ENCODE results near the gene STON2.

STON2 gene

DNA sequence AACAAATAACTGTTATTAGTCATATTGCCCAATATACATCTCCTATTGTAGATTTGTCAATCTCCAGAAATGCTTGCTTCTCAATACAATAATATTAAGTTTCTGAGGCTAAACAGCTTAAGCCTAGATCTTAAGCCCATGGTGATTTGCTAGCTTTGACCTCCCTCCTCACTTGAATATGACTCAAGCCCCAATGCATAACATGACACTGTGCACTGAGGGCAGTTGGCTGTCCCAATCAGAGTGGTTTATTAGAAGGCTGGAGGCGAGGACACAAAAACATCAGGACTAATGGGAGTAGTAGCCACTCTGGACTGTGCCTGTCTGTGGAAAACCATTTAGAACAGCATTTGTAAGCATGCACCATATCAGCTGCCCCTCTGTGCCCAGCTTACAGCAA lies 98.3 kb downstream of the STON2 start:
- no peak for DNase-seq (ENCODE audit: low read depth)

DNA sequence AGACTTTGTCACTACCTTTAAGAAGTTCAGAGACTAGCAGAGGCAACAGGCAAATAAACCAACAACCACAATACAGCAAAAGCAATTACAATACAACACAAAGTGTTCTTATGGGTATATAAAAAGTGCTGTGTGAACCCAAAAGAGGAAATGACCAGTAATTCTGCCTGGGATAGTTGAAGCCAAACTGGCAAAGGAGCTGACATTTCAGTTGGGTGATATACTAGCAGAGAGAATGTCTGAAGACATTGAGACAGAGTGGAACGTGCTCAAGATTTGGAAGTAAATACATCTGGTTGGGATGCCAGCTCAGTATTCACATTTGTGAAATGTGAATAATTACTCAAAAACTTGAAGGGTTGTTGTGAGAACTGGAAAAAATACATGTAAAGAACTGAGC lies 98.8 kb downstream of the STON2 start:
- DNase-seq (ENCODE audit: low read depth): no peak

DNA sequence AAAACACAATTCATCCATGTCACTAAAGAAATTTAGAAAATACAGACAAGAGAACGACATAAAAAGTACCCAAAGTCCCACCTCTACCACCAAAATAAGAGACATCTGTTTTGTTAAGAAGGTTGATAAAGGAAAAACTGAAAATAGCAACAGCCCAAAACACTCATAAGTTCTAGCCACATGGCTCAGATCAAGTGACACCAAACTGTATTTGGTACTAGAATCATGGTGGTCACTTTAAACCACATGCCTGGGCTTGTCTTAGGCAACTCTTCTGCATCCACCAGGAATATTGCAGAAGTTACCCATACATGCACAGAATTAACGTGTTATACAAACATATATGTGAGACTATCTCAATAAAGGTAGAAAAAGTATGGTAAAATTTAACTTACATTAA lies 101.2 kb downstream of the STON2 start:
- DNase-seq (ENCODE audit: low read depth): no peak

DNA sequence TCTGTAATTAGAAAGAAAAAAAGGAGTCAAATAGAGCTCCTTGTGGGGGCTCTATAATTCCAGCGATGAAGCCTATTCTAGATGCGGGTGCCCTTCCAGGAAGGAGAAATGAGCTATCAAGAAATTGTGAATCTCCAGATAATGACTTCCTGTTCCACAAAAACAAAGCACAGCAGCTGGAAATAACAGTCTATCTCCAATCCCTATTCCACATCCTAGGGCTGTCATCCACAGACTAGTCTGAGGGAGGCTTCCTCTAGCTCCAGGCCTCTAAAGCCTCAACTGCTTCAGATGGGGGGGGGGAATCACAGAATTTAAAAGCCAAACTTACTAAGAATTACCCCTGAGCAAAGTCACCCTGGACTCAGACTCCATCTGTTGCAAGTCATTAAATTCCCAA lies 102.0 kb downstream of the STON2 start:
- no peak for DNase-seq (ENCODE audit: low read depth)

DNA sequence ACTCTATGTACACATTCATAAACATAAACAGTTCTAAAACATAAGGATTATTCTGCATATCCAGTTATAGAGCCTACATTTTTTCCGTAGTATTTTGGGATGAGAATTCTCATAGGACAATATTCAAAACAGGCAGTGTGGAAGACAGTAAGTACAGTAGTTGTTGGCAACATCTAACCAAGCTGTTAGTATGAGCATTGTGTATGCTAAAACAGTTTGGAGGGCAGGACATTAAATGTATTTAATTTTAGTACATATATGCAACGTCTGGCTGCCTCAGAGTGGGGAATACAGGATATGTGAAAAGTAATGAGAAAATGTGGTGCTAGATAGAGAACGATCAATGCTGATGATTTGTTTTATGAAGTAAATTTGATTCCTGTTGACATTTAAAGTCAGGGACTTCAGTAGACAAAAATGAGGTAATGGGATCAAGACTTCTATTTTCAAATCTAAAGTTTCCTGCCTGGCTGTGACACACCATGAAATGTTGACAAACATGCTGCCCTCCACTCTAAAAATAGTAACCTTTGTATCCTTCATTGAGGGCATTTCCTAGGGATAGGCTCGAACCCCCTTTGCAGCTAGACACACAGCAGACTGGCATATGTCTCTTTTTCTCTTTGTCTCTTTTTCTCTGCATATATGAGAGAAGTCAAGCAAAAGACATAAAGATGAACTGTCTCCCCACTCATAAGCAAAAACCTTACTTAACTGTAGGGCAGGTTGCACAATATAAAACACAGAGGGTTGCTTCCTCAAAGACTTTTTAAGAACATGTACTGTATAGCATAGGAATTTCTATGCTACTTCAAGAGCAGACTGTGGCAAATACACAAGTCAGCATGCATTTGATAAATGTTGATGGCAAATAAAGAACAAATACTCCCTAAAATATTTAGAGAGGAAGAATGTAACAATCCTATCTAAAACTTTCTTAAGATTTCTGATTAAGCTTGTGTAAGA lies 103.9 kb downstream of the STON2 start:
- DNase-seq (ENCODE audit: low read depth): no peak

DNA sequence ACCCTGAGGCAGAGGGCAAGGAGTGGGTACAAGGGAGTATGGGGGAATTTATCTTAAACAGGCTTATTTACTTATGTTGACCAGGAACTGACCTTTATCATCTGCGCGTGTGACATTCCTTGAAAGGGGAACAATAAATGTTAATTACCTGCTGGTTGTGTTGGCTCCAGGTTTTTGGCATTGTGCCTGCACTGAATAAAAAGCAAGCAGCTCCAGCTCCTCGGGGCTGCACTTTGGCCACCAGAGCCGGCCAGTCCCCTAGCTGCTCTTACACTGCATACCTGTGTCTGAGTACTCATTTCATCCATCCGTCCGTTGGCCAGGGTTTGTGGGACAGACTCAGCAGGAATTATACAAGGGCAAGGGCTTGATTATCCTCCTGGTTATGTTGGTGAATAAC lies 110.6 kb downstream of the STON2 start:
- no peak for DNase-seq (ENCODE audit: low read depth)

DNA sequence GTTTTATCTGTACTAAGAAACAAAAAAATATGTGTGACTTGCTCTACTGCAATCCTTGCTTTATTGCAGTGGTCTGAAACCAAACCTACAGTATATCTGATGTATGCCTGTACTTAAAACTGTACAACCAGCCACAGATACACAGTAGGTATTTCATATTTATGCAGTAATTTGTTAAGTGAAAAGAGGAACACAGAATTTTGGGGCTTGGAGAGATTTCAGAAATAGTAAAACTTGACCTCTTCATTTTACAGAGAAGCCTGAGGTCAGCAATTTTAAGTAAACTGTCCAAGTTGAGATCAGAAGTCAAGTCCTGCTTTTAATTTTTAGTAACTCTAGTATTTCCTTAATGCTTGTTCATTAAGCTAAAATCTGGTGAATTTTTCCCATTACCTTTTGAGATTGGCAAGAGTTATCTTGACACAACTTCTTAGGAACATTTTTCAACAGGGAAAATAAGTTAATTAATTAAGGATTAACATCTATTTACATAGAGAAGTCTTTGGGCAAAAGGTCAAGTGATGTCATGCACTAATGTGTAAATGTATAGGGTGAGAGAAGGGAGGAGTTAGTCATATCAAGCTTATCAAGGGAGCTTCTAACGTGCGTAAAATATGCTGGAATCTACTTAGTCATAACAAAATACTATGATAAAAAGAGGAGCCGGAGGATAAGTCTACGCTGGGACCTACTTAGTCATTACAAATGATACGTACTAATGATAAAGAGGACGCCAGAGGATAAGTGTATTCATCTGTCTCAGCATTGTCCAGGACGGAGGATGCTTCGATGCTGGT lies 113.4 kb downstream of the STON2 start:
- no peak for DNase-seq (ENCODE audit: low read depth)

DNA sequence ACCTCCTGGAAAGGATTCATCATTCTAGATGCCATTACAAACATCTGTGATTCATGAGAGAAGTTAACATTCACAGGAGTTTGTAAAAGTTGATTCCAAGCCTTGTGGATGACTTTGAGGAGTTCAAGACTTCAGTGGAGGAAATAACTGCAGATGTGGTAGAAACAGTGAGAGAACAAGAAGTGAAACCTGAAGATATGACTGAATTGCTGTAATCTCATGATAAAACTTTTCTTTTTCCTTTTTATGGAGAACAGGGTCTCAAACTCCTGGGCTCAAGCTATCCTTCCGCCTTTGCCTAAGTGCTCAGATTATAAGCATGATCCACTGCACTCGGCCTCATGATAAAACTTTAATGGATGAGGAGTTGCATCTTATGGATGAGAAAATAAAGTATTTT lies 114.9 kb downstream of the STON2 start:
- no peak for DNase-seq (ENCODE audit: low read depth)

DNA sequence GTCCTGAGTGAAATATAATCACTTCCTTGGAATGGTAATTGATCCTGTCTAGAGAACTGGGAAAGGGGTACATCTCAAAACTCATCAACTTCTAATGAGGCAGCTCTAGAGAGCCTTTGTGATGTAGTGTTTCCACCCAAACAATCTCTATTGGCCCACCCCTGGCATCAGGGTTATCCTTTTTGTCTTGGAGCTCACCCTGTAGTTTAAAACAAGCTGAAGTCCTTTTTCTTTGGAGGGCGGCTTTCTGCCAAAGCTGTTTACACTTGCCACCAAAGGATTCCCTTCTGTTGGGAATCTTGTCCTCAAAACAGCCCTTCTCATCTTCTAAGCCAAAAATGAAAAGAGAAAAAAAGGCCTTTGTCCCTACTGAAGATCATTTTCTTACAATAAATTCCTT lies 118.8 kb downstream of the STON2 start:
- DNase-seq (ENCODE audit: low read depth): no peak

DNA sequence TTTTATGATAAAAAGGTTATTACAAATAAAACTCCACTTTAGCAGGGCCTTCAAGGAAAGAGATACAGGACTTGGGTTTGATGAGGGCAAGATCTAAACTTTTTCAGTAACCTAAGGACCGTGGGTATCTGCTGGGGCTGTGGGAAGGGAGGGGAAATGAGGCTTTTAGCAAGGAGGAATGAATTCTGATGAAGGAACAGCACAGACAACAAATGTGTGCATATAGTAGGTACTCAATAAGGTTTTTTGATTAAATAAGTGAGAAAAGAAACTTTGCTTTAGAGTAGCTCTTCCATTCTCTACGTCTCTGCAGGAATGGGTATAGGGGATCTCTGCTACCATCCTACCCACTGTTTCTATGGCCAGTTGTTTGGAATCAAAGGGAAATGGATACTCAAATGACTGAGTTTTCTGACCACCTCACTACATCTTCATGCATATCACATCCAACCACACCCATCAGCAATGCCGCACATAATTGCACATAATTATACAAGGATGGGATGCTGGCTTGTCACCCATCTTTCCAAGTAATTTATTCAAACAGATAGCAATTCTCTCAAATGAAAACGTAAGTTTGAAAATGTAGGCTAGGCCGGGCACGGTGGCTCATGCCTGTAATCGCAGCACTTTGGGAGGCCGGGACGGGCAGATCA lies 119.9 kb downstream of the STON2 start:
- DNase-seq (ENCODE audit: low read depth): no peak

DNA sequence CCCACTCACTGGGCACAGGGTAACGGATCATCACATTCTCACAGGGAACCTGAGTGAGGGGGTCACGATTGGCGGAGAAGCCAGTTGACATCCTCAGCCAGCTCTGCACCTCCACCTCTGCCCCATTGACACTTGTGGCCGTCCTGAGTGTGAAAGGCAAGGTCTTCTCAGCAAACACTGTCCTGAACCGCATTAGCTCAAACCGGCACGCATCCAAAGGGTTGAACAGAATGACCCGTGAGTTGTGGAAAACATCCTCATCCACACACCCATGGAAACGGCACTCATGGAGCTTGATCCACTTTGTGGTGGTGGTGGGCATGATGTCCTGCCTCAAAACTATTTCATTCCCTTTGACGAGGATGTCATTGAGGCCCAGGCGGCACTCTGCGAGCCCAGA lies 123.0 kb downstream of the STON2 start:
- no peak for DNase-seq (ENCODE audit: low read depth)

DNA sequence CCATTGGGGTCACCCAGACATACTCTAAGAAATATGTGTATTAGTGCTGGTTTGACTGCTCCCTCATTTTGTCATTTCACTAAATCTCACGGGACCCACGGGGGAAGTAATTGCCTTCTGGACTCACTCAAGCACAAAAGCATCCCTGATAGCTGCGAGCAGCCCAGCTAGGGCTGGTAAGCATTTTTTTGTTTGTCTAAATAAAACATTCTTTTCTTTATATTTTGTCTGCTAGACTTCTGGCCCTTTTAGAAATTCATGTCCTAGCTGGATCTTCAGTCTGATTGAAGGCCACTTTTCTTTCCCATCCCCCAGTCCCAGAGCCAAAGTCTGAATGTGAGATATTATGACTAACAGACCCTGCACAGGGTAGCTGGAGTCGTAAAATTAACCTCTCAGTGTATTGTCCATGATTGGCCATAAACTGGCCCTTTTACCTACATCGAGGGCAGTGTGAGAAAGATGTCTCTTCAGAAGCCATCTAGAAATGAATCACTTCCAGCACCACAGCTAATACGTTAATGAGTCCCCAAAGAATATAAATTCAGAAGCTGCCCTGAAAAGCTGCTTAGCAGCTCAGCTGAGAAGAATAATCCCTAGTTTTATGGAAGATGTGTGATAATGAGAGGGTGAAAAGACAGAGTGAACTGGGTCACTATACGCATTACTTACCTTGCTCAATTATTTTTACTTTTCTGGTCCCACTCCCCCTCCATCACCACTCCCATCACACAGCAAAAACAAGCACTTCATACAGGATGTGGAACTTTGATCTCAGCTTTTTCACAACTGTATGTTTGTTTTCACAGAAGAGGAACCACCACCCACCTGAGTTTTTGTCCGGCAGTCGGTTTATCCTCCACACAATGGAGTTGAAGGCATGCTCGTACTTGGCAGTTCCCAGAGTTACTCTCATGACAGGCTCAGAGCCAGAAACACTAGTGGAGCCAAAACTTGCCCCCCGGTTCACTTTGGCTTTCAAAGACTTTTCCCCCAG lies 123.8 kb downstream of the STON2 start:
- DNase-seq (ENCODE audit: low read depth): no peak

DNA sequence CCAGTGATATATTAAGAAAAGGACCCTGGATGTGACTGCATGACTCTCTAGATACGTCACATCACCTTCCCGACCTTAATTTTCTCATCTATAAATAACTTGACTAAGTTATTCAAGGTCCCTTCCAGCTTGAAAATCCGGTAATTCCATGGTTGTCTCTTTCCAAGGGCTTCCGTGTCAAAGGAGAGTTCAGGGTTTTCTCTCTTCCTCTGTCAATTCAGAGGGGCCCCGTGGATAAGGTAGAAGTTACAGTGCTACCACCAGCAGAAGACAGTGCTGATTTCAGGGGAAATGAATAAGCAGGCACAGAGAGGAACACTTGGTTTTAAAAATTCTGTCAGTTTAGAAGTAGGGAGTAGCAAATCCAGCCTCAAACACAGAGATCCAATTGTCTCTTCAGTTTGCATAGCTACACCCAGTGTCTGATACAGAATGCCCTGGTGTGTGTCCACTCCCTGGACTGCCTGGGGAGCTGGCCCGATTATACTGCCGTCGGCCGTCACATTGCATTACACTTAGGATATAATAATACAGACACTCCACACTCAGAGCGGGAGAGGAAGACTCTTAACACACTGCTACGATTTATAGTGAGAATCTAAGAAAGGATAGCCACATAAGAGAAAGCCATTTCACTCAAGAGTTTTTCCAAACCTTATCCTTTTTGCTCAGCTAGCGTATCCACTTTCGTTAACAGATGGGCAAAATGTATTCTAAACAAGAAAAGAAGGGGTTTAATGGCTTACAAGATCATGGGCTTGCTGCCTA lies 124.6 kb downstream of the STON2 start:
- DNase-seq (ENCODE audit: low read depth): no peak

DNA sequence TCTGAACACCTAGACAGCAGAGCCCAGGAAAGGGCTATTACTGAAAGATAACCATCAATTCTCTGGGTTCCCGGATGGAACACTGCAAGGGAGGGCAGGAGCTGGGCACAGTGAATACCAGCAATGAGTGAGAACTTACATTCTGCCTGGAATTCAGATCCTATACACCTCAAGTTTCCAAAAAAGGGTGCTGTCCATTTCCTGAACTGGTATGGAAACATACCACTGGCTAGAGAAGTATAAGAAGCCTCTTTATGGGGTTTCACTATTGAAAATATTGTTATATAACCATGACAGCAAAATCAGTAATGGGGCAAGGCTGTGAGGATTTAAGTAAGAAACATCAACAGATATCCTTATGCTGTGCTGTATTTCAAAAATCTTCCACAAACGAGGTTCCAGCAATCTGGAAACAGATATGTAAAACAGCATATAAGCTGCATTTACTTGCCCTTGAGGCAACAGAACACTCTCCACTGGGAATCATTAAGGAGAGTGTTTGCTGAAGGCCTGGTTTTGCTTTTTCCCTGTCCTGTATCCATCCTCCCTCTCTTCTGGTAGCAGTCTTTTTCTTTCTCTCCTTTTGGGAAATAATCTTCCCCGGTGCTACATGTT lies 126.1 kb downstream of the STON2 start:
- no peak for DNase-seq (ENCODE audit: low read depth)

DNA sequence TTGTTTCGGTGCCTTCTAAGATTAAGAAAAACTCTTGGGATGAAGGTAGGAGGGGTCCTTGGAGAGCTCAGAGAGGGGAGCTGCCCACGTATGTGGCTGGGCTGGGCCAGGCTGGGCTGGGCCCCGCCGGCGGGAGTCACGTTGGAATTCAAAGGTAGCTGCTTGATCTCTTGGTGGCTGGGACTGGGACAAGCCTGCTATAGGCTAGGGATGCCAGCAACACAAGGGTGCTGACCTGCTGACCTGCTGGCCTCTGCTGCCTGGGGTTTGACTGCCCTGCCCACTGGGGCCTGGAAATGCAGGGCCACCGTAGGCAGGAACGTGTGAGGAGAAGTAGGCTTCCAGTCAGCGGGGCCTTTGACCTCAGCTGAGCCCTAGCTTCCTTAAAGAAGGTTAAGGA lies 126.6 kb downstream of the STON2 start:
- no peak for DNase-seq (ENCODE audit: low read depth)

DNA sequence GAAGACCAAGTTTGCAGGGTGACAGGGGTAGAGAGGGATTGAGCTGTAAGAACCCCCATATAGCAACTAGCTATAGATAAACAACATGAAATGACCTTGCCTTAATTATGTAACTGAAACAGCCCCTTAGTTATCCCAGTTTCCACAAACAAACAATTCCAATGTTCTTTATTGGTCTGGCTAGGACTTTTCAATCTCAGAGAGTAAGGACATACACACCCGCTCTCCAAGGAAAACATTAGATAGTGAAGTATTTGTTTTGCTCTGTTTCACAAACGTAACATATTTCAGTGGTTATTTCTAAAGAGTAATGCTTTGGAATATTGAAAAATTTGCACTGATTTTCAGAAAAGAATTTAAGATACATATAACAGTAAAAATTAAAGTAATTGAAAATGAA lies 127.8 kb downstream of the STON2 start:
- DNase-seq (ENCODE audit: low read depth): no peak

DNA sequence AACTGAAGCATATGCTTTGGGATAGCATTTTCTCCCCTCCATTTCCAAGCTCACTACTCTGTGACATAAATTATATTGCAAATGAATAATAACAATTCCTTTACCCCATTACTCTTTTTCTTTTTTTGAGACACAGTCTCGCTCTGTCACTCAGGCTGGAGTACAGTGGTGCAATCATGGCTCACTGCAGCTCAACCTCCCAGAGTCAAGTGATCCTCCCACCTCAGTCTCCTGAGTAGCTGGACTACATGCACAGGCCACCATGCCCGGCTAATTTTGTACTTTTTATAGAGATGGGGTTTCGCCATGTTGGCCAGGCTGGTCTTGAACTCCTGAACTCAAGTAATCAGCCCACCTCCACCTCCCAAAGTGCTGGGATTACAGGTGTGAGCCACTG lies 130.1 kb downstream of the STON2 start:
- DNase-seq (ENCODE audit: low read depth): no peak

DNA sequence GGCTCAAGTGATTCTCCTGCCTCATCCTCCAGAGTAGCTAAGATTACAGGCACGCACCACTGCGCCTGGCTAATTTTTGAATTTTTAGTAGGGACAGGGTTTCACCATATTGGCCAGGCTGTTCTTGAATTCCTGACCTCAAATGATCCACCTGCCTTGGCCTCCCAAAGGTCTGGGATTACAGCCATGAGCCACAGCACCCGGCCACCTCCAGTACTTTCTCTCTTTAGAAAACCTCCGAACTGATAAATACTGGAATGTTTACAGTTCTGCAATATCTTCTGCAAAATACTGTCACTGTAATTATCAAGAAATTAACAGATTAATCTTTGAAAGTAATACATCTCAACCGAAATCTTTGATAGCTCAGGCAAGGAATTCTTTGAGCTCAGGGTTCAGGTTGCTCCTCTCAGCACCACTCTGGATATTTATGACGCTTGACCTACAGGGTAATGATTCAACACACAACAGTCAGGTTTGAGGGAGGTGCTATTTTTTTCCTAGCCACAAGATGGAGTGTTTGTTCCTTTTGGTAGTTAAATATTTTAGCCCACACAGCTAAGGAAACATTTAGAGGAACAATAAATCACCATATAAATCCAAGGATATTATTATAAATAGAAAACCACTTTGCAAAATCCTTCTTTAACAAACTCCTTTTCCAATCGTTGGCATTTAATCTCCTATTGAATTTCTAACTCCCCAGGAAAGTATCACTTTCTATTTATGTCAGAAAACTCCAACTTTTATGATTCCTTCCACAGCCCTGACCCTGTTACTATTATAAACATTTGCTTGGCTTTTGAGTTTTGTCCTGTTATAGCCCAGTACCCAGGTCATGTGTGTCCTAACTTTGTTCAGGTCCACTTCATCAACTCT lies 130.8 kb downstream of the STON2 start:
- no peak for DNase-seq (ENCODE audit: low read depth)

DNA sequence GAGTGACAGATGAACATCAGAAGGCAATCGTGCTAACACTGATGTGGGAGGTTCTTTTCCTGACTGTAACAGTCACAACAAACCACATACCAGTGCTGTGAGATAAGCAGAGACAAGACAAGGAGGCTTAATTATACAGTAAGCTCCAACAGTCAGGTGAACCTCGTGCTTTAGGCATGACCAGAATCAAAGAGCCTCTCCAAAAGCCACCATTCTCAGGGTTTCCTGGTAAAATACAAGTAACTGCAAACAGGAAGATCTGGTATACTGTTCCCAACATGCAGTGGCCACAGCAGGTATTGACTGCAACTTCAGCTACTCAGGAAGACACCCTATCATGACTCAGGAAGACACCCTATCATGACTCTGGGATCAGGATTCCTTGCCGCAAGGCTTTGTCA lies 132.1 kb downstream of the STON2 start:
- DNase-seq (ENCODE audit: low read depth): no peak
